K562 (cell line): ENCODE data around the gene TBX1. TPM values are rescaled to one million over a fixed set of nuclear protein-coding genes. Genes with fewer than 3 reads are reported as not detected.

Experiments
- ATAC-seq: fragments of 200-7000 bp; cut with Tn5 transposase; 3 replicates; pipeline ENCODE4 v1.9.1; 2020; ENCODE audit warnings: moderate library complexity
- BruUV-seq: library from RNA; stranded (reverse); fragments of 400-500 nt; replicated peaks from 2 replicates; lab custom pipeline; 2021; lab: Mats Ljungman, UMichigan
- CTCF ChIA-PET: fragments of 300-600 bp; formaldehyde crosslinking; extraction: SDS; loops from one replicate; lab custom pipeline; 2021; ENCODE audit warnings: low intra/inter-chr PET ratio; lab: Yijun Ruan, JAX
- POLR2A ChIA-PET: fragments of 300-600, 350-650 bp; sonication (Branson Sonifier 250); formaldehyde crosslinking; extraction: SDS; loops from one replicate; lab custom pipeline; 2021; ENCODE audit warnings: antibody characterized with exemption, inconsistent platforms; lab: Yijun Ruan, JAX
- DNase-seq, 4 experiments: peaks; one replicate each; pipeline versions ENCODE4 v3.0.0 to v3.0.0-alpha.2; 2011 to 2018; ENCODE audit warnings: low spot score in 3 of 4, mixed read lengths in 3 of 4; ENCODE audit errors: extremely low read depth in 1 of 4
- FAIRE-seq: peaks from 2 replicates; lab custom pipeline; 2011; peaks lifted over from hg19 to GRCh38; lab: Jason Lieb, UNC
- H2AFZ ChIP-seq: 2 replicates; pipeline ENCODE4 v1.6.0; 2011; ENCODE audit warnings: low read depth, low read length, control low read depth, inconsistent platforms
- H3K27ac ChIP-seq: fragments of 200-600 bp; 3 replicates; pipeline ENCODE4 v1.8.0; 2011; ENCODE audit warnings: low read depth, mild to moderate bottlenecking, control low read depth, inconsistent platforms, low read length, moderate library complexity, mixed read lengths; ENCODE audit errors: extremely low read depth
- H3K27me3 ChIP-seq, 2 experiments: fragments of 300-600 bp in 1 of 2; 2 replicates in 1 of 2; 3 replicates in 1 of 2; pipeline versions ENCODE4 v1.6.0 to v1.8.0; 2011; ENCODE audit warnings: inconsistent platforms in 2 of 2, low read length in 2 of 2, mild to moderate bottlenecking in 1 of 2, mixed read lengths in 1 of 2, moderate library complexity in 1 of 2; ENCODE audit not compliant: control insufficient read depth in 2 of 2, insufficient read depth in 2 of 2
- H3K36me3 ChIP-seq: fragments of 300-600 bp; 3 replicates; pipeline ENCODE4 v1.8.0; 2011; ENCODE audit warnings: mild to moderate bottlenecking, low read length, inconsistent platforms; ENCODE audit not compliant: control insufficient read depth, insufficient read depth
- H3K4me1 ChIP-seq, 2 experiments: fragments of 200-600 bp in 1 of 2; replicated peaks in 1 of 2; 2 replicates in 1 of 2; 3 replicates in 1 of 2; pipeline versions ENCODE4 v1.5.1 to v1.8.0; 2011; ENCODE audit warnings: inconsistent platforms in 2 of 2, low read length in 2 of 2, mild to moderate bottlenecking in 1 of 2, mixed read lengths in 1 of 2, moderate library complexity in 1 of 2; ENCODE audit not compliant: control insufficient read depth in 2 of 2, insufficient read depth in 2 of 2
- H3K4me2 ChIP-seq: 2 replicates; pipeline ENCODE4 v1.6.1; 2011; ENCODE audit warnings: low read length, control low read depth, inconsistent platforms, mixed read lengths; ENCODE audit not compliant: insufficient read depth
- H3K4me3 ChIP-seq: fragments of 200-600 bp; sonication (generic), shearing (Covaris generic); 2 replicates; pipeline ENCODE4 v1.5.1; 2016; ENCODE audit warnings: control low read depth, inconsistent platforms
- H3K79me2 ChIP-seq: fragments of 200-600 bp; 3 replicates; pipeline ENCODE4 v1.8.0; 2011; ENCODE audit warnings: low read length, inconsistent platforms; ENCODE audit not compliant: control insufficient read depth, insufficient read depth
- H3K9ac ChIP-seq, 2 experiments: 2 replicates each; pipeline versions ENCODE4 v1.6.0 to v1.6.1; 2011; ENCODE audit warnings: low read depth in 2 of 2, low read length in 2 of 2, control low read depth in 1 of 2, inconsistent platforms in 1 of 2, mild to moderate bottlenecking in 1 of 2, mixed read lengths in 1 of 2; ENCODE audit not compliant: insufficient read depth in 1 of 2
- H3K9me1 ChIP-seq: one replicate; pipeline ENCODE4 v1.6.0; 2011; ENCODE audit warnings: inconsistent platforms, mild to moderate bottlenecking, low read length, moderate library complexity; ENCODE audit not compliant: control insufficient read depth, insufficient read depth
- H3K9me3 ChIP-seq: replicated peaks from 2 replicates; pipeline ENCODE4 v1.5.1; 2011; ENCODE audit warnings: low read depth, low read length, inconsistent platforms; ENCODE audit not compliant: control insufficient read depth, insufficient read depth
- H4K20me1 ChIP-seq: replicated peaks from 2 replicates; pipeline ENCODE4 v1.6.1; 2011; ENCODE audit warnings: low read length, inconsistent platforms, mixed read lengths; ENCODE audit not compliant: control insufficient read depth, insufficient read depth
- EWSR1 ChIP-seq: fragments of 450-650 bp; IDR thresholded peaks from 2 replicates; pipeline ENCODE4 v1.6.1; 2018; ENCODE audit warnings: borderline replicate concordance, mild to moderate bottlenecking, low read depth, moderate library complexity; ENCODE audit not compliant: partially characterized antibody
- KDM5B ChIP-seq: fragments of 200-600 bp; sonication (generic); IDR thresholded peaks from 2 replicates; pipeline ENCODE4 v1.6.1; 2012; ENCODE audit warnings: low read depth, mild to moderate bottlenecking, moderate library complexity, low read length, control low read depth, inconsistent platforms; ENCODE audit not compliant: insufficient replicate concordance
- SIX5 ChIP-seq, 2 experiments: IDR thresholded peaks; 2 replicates each; pipeline ENCODE4 v1.6.1; 2011; ENCODE audit warnings: low read length in 2 of 2, borderline replicate concordance in 1 of 2, low read depth in 1 of 2, mild to moderate bottlenecking in 1 of 2, moderate library complexity in 1 of 2; ENCODE audit not compliant: insufficient read depth in 1 of 2
- ZNF274 ChIP-seq: IDR thresholded peaks from 2 replicates; pipeline ENCODE4 v1.6.1; 2011; ENCODE audit warnings: low read depth, mild to moderate bottlenecking, low read length, moderate library complexity, borderline replicate concordance
- ZNF324 ChIP-seq: fragments of 250-450 bp; sonication (Bioruptor Pico); IDR thresholded peaks from 2 replicates; pipeline ENCODE4 v1.4.0; 2020; ENCODE audit warnings: mild to moderate bottlenecking
- ZNF436 ChIP-seq: fragments of 250-450, 450-650 bp; sonication (Bioruptor Pico); formaldehyde crosslinking; IDR thresholded peaks from 2 replicates; pipeline ENCODE4 v1.7.0; 2020; ENCODE audit warnings: mild to moderate bottlenecking
- WGBS: fragments of 100-300 bp; shearing (Covaris generic); methylation state at CpG from one replicate; pipeline ENCODE4 v1.1.6; 2016; ENCODE audit warnings: low coverage, mixed read lengths; ENCODE audit not compliant: insufficient coverage; ENCODE audit errors: missing lambda C conversion rate; 5-methylcytosine and 5-hydroxymethylcytosine counted together
- in situ Hi-C: fragments of 300-500 bp; cut with MboI; formaldehyde crosslinking; loops from 4 replicates; pipeline ENCODE4 v1.15.0; 2018; ENCODE audit warnings: inconsistent platforms, mixed read lengths
- intact Hi-C: fragments of 100-400 bp; cut with micrococcal nuclease; formaldehyde crosslinking; loops from 2 replicates; pipeline ENCODE4 v1.14.2; 2022
- polyA plus RNA-seq, 8 experiments: library from polyadenylated mRNA; depleted of rRNA in 4 of 8; stranded (reverse) in 5 of 8; unstranded in 3 of 8; fragments of >200 nt; fragmentation: Nextera tagmentation in 2 of 8; fragmentation: Illumina TruSeq in 1 of 8; extraction: Ambion mirVana in 2 of 8; extraction: Trizol in 1 of 8; gene quantifications; 2 replicates each; pipeline versions ENCODE4 v1.2.1 to v1.2.3, GENCODE V29; 2011 to 2014; ENCODE audit warnings: inconsistent platforms in 1 of 8, missing spikeins in 1 of 8
- total RNA-seq, 7 experiments: library from RNA; depleted of rRNA in 6 of 7; stranded (reverse); fragments of >200 nt in 6 of 7; fragmentation: Illumina TruSeq in 2 of 7; extraction: Trizol in 2 of 7; gene quantifications; 2 replicates each; pipeline versions ENCODE4 v1.2.1 to v1.2.3, GENCODE V29; 2011 to 2021; ENCODE audit warnings: low replicate concordance in 1 of 7
- TF ChIP-seq, protein P1 (sequence below): fragments of 250-450 bp; sonication (Bioruptor Pico); IDR thresholded peaks from 2 replicates; pipeline ENCODE4 v1.9.0; 2021; ENCODE audit warnings: mild to moderate bottlenecking, inconsistent platforms
- TF ChIP-seq, protein P2 (sequence below): fragments of 250-450 bp; sonication (Bioruptor Pico); IDR thresholded peaks from 2 replicates; pipeline ENCODE4 v1.5.1; 2021; ENCODE audit warnings: mild to moderate bottlenecking

Gene TBX1
- total and polyA plus RNA-seq, 9 of the 15 experiments (the other 6 are each of a cell fraction or from before 2014, with no cell fraction given), result 0.07 to 35.0 (median 3.9) TPM

DNA sequence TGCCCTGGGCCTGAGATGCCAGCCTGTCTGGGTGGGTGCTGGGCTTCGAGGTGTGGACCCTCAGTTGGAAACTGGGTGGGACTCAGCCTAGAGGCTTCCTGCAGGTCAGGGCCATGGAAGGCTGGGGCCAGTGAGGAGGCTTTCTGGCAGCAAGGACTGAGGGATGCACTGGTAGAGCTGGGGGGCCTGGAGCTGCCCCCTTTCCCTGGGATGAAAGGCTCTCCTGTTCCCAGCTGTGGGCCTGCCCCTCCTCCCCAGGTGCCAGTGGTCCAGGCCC lies 43.8 kb upstream of the TBX1 start:
- H3K9me3 ChIP-seq, result no peaks in the 10 kb centered on the region
- WGBS, result 84% methylated on average over 1 of the region's 1 CpG
- ATAC-seq, result no peak
- TF ChIP-seq KDM5B, result peak; percentile 21
- no peak for TF ChIP-seq EWSR1
- TF ChIP-seq, protein P1, sequence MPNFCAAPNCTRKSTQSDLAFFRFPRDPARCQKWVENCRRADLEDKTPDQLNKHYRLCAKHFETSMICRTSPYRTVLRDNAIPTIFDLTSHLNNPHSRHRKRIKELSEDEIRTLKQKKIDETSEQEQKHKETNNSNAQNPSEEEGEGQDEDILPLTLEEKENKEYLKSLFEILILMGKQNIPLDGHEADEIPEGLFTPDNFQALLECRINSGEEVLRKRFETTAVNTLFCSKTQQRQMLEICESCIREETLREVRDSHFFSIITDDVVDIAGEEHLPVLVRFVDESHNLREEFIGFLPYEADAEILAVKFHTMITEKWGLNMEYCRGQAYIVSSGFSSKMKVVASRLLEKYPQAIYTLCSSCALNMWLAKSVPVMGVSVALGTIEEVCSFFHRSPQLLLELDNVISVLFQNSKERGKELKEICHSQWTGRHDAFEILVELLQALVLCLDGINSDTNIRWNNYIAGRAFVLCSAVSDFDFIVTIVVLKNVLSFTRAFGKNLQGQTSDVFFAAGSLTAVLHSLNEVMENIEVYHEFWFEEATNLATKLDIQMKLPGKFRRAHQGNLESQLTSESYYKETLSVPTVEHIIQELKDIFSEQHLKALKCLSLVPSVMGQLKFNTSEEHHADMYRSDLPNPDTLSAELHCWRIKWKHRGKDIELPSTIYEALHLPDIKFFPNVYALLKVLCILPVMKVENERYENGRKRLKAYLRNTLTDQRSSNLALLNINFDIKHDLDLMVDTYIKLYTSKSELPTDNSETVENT, result peak; percentile 69; the same call in 1 of the 2 replicates
- 0 out of 4 replicates have a peak, but pooled peaks of 1 of the 2 experiments have one; percentile 1 for TF ChIP-seq SIX5 (IDR thresholded peaks at IDR 0.05; ENCODE audit: borderline replicate concordance in 1 of 2, insufficient read depth in 1 of 2, low read depth in 1 of 2, low read length in 2 of 2)
- no peak for TF ChIP-seq ZNF436 (CRISPR knock-in tag)
- TF ChIP-seq ZNF324, result no peak
- no peak for TF ChIP-seq ZNF274
- TF ChIP-seq, protein P2, sequence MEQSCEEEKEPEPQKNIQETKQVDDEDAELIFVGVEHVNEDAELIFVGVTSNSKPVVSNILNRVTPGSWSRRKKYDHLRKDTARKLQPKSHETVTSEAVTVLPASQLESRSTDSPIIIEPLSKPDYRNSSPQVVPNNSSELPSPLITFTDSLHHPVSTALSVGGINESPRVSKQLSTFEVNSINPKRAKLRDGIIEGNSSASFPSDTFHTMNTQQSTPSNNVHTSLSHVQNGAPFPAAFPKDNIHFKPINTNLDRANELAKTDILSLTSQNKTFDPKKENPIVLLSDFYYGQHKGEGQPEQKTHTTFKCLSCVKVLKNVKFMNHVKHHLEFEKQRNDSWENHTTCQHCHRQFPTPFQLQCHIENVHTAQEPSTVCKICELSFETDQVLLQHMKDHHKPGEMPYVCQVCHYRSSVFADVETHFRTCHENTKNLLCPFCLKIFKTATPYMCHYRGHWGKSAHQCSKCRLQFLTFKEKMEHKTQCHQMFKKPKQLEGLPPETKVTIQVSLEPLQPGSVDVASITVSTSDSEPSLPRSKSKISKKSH (CRISPR knock-in tag), result no peak
- TF ChIP-seq, all 486 proteins: peak for 3
- H3K79me2 ChIP-seq, result peaks cover 36% of the 10 kb centered on the region
- peaks cover 23% of the 10 kb centered on the region for H3K9me1 ChIP-seq
- H3K27me3 ChIP-seq, result peaks cover 0 to 10% of the 10 kb centered on the region in 2 experiments; a peak in 3 of 5 replicates
- peaks cover 25% of the 10 kb centered on the region for H3K36me3 ChIP-seq
- peaks cover 25% of the 10 kb centered on the region for H4K20me1 ChIP-seq
- no peak overlapping the region for H2AFZ ChIP-seq
- no peak overlapping the region for H3K4me2 ChIP-seq
- ChIA-PET CTCF (interaction anchor here (1.6 to 4.5 kb wide), 4 partner anchors 25 to 221 kb away, joined by 5 to 113 read pairs (median 6); no protein-coding TSS in a partner anchor), POLR2A (interaction anchor here (0.6 to 1.8 kb wide), 6 partner anchors 13 to 31 kb away, joined by 3 to 8 read pairs (median 4); no protein-coding TSS in a partner anchor)
- DNase-seq (no peak), FAIRE-seq (no peak)
- peak overlapping the region in 1 of 2 experiments; percentile 28; a peak in 2 of 4 replicates for H3K9ac ChIP-seq
- in situ Hi-C loops, result no loop called here
- no TSS peak for BruUV-seq
- intact Hi-C loops, result loop anchor here (5.0 to 10.0 kb wide), 2 partner anchors 52 to 239 kb away; partner anchors contain the start of genes CDC45 and UFD1
- H3K4me1 ChIP-seq, result peaks cover 51 to 89% of the 10 kb centered on the region in 2 experiments
- H3K4me3 ChIP-seq, result no peak overlapping the region
- no peak overlapping the region for H3K27ac ChIP-seq
